ENCODE results near the gene PTCD2. TPM values are rescaled to one million over a fixed set of nuclear protein-coding genes. Genes with fewer than 3 reads are reported as not detected.
"Not testable (repeated sequence)": the region's sequence is repeated elsewhere in the genome, so short reads cannot be mapped to it uniquely, and the experiment has no call there.

Gene PTCD2
- total RNA-seq, 2 donors from 2014 or later = 4.3 to 5.7 TPM

GRCh38 chr5:72394688-72395087 is 74.5 kb downstream of the PTCD2 start:
- ATAC-seq (peak; percentile 42), DNase-seq (peak in 1 of 2 donors; percentile 30)
- intact Hi-C loops (cut with DNase I, micrococcal nuclease) = no loop called here

- DNase-seq (no peak), ATAC-seq (no peak)
- intact Hi-C loops (cut with DNase I, micrococcal nuclease) = no loop called here
These were observed 77.7 kb downstream of the PTCD2 start for GRCh38 chr5:72397836-72398235.

DNA sequence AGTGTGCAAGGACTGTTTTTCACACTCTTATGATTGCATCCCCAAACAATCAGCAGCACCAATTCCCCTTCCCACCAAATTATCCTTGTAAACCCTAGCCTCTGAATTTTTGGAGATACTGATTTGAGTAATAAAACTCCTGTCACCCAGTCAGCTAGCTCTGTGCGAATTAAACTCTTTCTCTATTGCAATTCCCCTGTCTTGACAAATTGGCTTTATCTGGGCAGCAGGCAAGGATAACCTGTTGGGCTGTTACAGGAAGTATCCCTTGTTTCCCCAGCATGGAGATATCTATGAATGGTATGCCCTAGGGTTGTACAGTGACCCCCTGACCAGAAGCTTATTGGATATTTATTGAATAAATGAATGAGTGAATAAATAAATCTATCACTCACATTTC is 80.8 kb downstream of the PTCD2 start:
- intact Hi-C loops (cut with DNase I, micrococcal nuclease) = no loop called here
- DNase-seq = no peak
- ATAC-seq = no peak

DNA sequence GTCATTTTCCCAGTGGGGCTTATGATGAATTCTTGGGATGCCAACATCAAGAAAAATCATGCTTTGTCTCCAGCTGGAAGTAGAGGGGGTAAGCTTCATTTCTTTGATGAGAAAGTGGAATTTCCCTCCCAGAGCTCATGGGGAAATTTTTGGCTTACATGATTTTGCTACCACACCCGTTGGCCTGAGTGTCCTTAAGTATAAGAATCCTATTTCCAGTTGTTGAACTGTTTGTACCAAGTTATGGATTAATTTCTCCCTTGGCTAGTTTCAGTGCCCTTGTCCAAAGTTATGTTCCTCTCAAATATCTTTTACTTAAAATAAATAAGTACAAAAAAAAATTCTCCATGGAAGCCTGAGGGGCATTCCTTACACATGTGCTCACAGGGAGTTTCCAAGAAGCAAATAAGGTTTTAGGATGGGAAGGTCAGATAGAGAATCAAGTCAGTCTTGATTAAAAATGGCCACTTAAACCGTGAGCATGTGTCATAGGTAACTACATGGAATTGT is 82.3 kb downstream of the PTCD2 start:
- DNase-seq (no peak), ATAC-seq (no peak)
- intact Hi-C loops (cut with DNase I, micrococcal nuclease) = no loop called here

DNA sequence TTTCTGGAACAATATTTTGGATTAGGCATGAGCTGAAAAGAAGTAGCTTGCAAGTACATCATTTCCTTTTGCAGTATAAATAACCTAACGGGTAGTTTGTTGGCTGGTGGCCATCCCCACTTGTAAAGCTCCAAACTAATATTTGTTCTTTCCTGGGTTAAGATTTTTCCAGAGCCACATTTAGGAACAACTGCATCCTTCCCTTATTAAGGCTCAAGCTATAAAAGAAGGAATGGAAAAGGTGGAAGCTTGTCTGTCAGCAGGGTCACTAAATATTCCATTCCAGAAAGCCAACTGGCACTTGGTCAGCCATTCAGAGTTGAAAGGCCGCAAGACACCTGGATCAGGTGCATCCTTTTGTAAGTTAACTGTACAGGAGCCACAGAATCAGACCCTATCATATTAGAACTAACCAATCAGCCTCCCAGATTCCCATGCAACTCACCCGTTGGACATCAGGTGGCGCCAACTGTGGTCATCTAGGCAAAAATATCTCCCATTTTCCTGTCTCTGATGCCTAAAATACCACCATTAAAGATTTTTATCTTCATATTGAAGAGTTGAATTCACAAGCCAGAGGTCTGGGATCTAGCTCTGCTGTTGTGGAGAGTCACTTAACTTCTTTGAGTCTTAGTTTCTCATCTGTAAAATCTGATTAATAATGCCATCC is 82.9 kb downstream of the PTCD2 start:
- DNase-seq (no peak), ATAC-seq (no peak)
- intact Hi-C loops (cut with DNase I, micrococcal nuclease) = no loop called here

- ATAC-seq; intact Hi-C loops (cut with DNase I, micrococcal nuclease); DNase-seq: not testable (repeated sequence)
These were observed 84.6 kb downstream of the PTCD2 start for GRCh38 chr5:72404771-72405170.

DNA sequence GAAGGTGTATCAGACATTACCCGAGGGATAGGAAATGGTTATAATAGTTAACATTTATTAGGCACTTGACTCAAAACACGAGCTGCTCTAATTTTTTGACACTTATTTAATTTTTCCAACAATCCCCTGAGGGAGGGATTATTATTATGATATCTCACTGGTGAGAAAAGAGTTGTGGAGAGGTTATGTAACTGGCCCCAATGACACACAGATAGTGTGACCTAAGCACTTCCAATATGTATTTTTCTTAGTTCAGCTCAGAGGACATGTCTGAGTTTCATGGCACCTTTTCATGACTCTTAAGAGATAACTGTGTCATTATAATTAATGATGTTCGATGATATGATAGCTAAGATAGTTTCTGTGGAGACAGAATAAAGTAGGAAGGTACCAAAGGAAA is 86.9 kb downstream of the PTCD2 start:
- ATAC-seq (no peak), DNase-seq (no peak)
- intact Hi-C loops (cut with DNase I, micrococcal nuclease) = no loop called here

DNA sequence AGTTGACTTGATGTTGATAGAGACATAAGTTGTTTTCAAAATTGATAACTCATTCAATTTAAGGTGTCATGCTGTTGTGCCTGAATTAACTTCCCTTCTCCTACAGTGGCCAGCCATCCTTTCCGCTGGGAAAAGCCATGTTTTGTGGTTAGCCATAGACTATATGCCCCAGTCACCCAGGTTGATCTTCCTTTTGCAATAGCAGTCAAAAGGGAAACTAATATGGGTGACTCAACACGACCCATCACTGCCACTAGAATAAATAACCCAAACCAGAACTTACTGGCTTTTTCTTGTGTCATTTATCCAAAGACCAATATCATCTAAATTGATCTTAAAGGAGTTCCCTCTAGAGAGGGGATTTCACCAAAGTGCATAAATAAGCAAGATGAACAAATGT is 87.4 kb downstream of the PTCD2 start:
- intact Hi-C loops (cut with DNase I, micrococcal nuclease) = no loop called here

DNA sequence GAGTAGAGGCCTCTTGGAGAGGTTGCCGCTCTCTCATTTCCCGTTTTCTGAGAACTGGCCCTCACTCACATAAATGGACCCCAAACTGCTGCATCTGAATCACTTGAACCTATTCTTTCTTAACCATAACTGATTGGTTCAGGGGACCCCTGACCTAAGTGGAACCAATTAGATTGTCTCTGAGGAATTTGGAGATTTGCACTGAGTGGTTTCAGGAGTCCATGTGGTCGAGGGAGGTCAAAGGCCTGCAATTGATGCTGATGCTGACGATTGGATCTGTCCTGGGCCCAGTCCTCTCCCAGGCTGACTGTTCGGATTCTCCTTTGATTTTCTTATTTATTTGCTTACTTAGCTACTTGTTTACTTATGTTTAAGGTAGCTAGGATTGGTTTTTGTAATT is 88.0 kb downstream of the PTCD2 start:
- intact Hi-C loops (cut with DNase I, micrococcal nuclease) = no loop called here
- ATAC-seq = no peak
- DNase-seq = no peak

More for the DNA sequence above, 87.4 kb downstream of the PTCD2 start:
- DNase-seq (no peak), ATAC-seq (no peak)

DNA sequence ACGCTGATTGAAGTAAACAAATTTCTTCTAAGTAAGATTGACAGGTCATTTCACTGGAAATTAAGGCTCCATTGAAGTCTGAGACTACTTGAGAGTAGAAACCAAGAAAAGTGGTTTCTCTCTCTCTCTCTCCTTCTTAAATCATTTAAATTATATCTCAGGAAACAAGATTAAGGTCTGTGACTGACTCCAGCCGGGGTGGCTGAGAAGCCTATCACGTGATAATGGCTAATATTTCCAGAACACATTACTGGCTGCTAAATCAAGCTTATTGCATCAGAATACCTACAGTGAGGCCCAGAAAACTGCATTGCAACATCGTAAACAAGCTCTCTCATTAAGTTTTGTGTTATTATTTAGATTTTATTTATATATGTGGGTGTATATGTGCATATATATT is 88.4 kb downstream of the PTCD2 start:
- intact Hi-C loops (cut with DNase I, micrococcal nuclease) = no loop called here
- ATAC-seq (no peak), DNase-seq (no peak)

DNA sequence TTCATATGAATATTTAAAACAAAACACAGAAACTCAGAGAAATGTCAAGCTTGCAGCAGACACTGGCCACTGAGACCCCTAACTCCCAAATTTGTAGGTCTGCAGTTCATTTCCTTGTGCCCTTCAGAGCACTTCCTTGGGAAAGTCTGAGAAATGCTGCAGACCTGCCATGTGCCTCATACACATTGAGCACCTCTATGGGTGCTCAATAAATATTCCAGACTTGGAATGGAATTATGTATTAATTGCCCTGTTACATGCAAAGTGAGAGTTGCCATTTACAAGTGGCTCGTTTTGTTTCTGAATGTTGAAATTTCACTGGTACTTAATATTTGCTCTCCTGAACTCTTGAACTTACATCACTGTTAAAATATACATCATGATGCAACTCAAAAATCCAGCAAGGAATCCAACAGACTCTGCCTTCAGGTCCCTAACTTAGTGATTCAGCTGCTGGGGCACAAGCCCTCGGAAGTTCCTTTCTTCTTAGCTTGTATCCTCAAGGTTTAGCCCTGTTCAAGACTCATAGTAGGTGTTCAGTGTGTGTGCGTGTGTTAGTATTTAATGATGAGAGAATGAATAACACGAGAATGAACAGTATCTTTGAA is 90.6 kb downstream of the PTCD2 start:
- intact Hi-C loops (cut with DNase I, micrococcal nuclease) = no loop called here
- no peak for ATAC-seq
- DNase-seq = no peak

DNA sequence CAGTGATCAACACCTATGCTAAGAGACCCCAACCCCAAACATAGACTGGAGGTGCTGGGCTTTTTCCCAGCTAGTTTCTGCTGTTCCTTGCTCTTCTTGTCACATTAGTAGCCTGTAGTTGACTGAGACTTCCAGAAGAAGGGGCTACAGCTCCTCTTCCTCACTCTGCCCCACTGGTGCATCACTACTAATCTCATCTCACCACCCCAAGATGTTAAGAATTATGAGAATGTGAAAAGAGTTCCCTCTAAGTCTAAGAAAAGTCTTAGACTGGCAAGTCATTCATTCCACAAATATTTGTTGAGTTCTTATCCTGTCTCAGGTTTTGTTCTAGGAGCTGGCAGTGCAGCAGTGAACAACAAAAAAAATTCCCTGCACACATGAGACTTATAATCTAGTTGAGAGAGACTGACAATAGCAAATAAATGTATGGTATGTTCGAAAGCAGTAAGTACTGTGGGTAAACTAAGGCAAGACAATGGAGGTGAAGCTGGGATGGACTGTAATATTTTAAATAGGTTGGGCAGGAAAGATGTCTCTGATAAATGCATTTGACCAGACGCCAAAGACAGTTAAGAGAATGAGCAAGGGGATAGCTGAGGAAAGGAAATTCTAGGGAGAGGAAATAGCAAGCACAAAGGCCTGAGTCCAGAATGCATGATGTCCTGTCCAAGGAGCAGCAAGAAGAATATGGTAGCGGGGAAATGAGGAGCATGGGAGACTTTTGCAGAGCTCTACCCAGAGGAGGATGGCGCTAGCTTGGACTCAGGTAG is 92.3 kb downstream of the PTCD2 start:
- ATAC-seq = no peak
- no peak for DNase-seq
- intact Hi-C loops (cut with DNase I, micrococcal nuclease) = no loop called here

- ATAC-seq (no peak), DNase-seq (no peak)
- intact Hi-C loops (cut with DNase I, micrococcal nuclease) = no loop called here
These were observed 95.6 kb downstream of the PTCD2 start for GRCh38 chr5:72415616-72416325.

- no peak for ATAC-seq
- no peak for DNase-seq
- intact Hi-C loops (cut with DNase I, micrococcal nuclease) = no loop called here
These were observed 97.3 kb downstream of the PTCD2 start for GRCh38 chr5:72417333-72418062.

Other genes with a start within 250 kb of the PTCD2 start
- gene MAP1B, start 212.9 kb upstream of the PTCD2 start, total RNA-seq = 10 to 100 TPM in 1 of 2 donors, 1 to 10 TPM in 1; 6.4 to 17.1 TPM
- 10 to 100 TPM; 35.6 to 40.6 TPM for gene MRPS27, start 133 bp upstream of the PTCD2 start, total RNA-seq
- gene ZNF366, start 187.0 kb downstream of the PTCD2 start, total RNA-seq = 1 to 10 TPM in 1 of 2 donors, under 1 TPM in 1; 0.92 to 1.0 TPM